Activated naive CD4-positive, alpha-beta T cell treated with anti-CD3 and anti-CD28 coated beads, Interleukin-2, amount 10 ng/mL, durations not matched to agents 7 days and 5 days (primary cell): Measurements from ENCODE around the gene JUND.
A peak's percentile ranks its signal among the peaks of the same experiment; 100 is the strongest.

Experiments
- CTCF ChIA-PET: fragments of 350-600 bp; sonication (Branson Sonifier 250); formaldehyde crosslinking; loops from one replicate; lab custom pipeline; 2021; ENCODE audit warnings: antibody characterized with exemption; lab: Charles Lee
- DNase-seq: peaks from one replicate; pipeline ENCODE4 v3.0.0-alpha.2; 2020
- H3K27ac Mint-ChIP-seq: one replicate; pipeline ENCODE4 v1.8.0; 2021; ENCODE audit warnings: mild to moderate bottlenecking, moderate library complexity, mixed read lengths
- H3K27me3 Mint-ChIP-seq: one replicate; pipeline ENCODE4 v1.8.0; 2021; ENCODE audit warnings: mild to moderate bottlenecking, mixed read lengths
- H3K36me3 Mint-ChIP-seq: one replicate; pipeline ENCODE4 v1.8.0; 2021; ENCODE audit warnings: mixed read lengths
- H3K4me1 Mint-ChIP-seq: one replicate; pipeline ENCODE4 v1.8.0; 2021; ENCODE audit warnings: mixed read lengths
- H3K4me3 Mint-ChIP-seq: one replicate; pipeline ENCODE4 v1.8.0; 2021; ENCODE audit warnings: mild to moderate bottlenecking, moderate library complexity, mixed read lengths
- H3K9me3 Mint-ChIP-seq: one replicate; pipeline ENCODE4 v1.8.0; 2021; ENCODE audit warnings: mixed read lengths

The JUND gene

GRCh38 chr19:18252370-18252717 is 29.1 kb downstream of the JUND start:
- Mint-ChIP-seq H3K27ac (no peak overlapping the region), H3K27me3 (peaks cover 65% of the 10 kb centered on the region), H3K4me3 (no peak overlapping the region), H3K36me3 (no peaks in the 10 kb centered on the region), H3K9me3 (no peaks in the 10 kb centered on the region), H3K4me1 (peaks cover 5% of the 10 kb centered on the region)
- no peak for DNase-seq
- CTCF ChIA-PET, result interaction anchor here (0.7 to 9.1 kb wide), 21 partner anchors 9 to 346 kb away, joined by 3 to 134 read pairs (median 4); partner anchors contain the start of genes MPV17L2 and RAB3A

GRCh38 chr19:18251587-18252369 is 29.6 kb downstream of the JUND start:
- CTCF ChIA-PET, result interaction anchor here (0.6 to 9.1 kb wide), 21 partner anchors 9 to 346 kb away, joined by 3 to 134 read pairs (median 5); partner anchors contain the start of genes MPV17L2 and RAB3A
- no peaks in the 10 kb centered on the region for H3K36me3 Mint-ChIP-seq
- DNase-seq, result peak; percentile 88

GRCh38 chr19:18249834-18250233 is 31.6 kb downstream of the JUND start:
- Mint-ChIP-seq H3K36me3 (no peaks in the 10 kb centered on the region), H3K27ac (no peak overlapping the region), H3K9me3 (no peaks in the 10 kb centered on the region), H3K4me1 (peaks cover 5% of the 10 kb centered on the region), H3K27me3 (peaks cover 45% of the 10 kb centered on the region), H3K4me3 (no peak overlapping the region)
- DNase-seq, result no peak
- CTCF ChIA-PET, result interaction anchor here (1.2 to 9.1 kb wide), 3 partner anchors 43 to 139 kb away, joined by 3 to 134 read pairs (median 3); partner anchors contain the start of gene RAB3A

More at GRCh38 chr19:18251587-18252369, 29.6 kb downstream of the JUND start:
- Mint-ChIP-seq H3K27ac (no peak overlapping the region), H3K27me3 (peaks cover 61% of the 10 kb centered on the region), H3K9me3 (no peaks in the 10 kb centered on the region), H3K4me1 (peaks cover 5% of the 10 kb centered on the region), H3K4me3 (no peak overlapping the region)

- no peaks in the 10 kb centered on the region for H3K9me3 Mint-ChIP-seq
- CTCF ChIA-PET, result interaction anchor here (1.2 to 2.4 kb wide), 2 partner anchors 9 to 37 kb away, joined by 4 to 8 read pairs; a partner anchor contains a TSS
- peaks cover 28% of the 10 kb centered on the region for H3K27me3 Mint-ChIP-seq
- no peaks in the 10 kb centered on the region for H3K36me3 Mint-ChIP-seq
- no peaks in the 10 kb centered on the region for H3K4me1 Mint-ChIP-seq
- H3K4me3 Mint-ChIP-seq, result no peak overlapping the region
- DNase-seq, result no peak
- H3K27ac Mint-ChIP-seq, result no peak overlapping the region
Measured at GRCh38 chr19:18245297-18245696, 36.1 kb downstream of the JUND start.

GRCh38 chr19:18239303-18239702 is 42.1 kb downstream of the JUND start:
- peaks cover 38% of the 10 kb centered on the region for H3K27me3 Mint-ChIP-seq
- no peak overlapping the region for H3K27ac Mint-ChIP-seq
- H3K36me3 Mint-ChIP-seq, result no peaks in the 10 kb centered on the region
- no peak overlapping the region for H3K4me3 Mint-ChIP-seq
- CTCF ChIA-PET, result interaction anchor here (1.2 to 3.3 kb wide), 4 partner anchors 13 to 172 kb away, joined by 3 to 10 read pairs (median 4); no protein-coding TSS in a partner anchor
- no peaks in the 10 kb centered on the region for H3K9me3 Mint-ChIP-seq
- no peaks in the 10 kb centered on the region for H3K4me1 Mint-ChIP-seq
- peak; percentile 49 for DNase-seq

- CTCF ChIA-PET, result no interaction called here
Measured at GRCh38 chr19:18234194-18234593, 47.2 kb downstream of the JUND start.

GRCh38 chr19:18233224-18233825 is 48.1 kb downstream of the JUND start:
- CTCF ChIA-PET, result interaction anchor here (0.5 to 1.4 kb wide), 6 partner anchors 8 to 278 kb away, joined by 3 to 8 read pairs (median 3); no protein-coding TSS in a partner anchor
- Mint-ChIP-seq H3K4me3 (no peak overlapping the region), H3K27me3 (peaks cover 67% of the 10 kb centered on the region), H3K4me1 (peaks cover 5% of the 10 kb centered on the region), H3K36me3 (no peaks in the 10 kb centered on the region), H3K9me3 (peaks cover 5% of the 10 kb centered on the region), H3K27ac (no peak overlapping the region)
- peak; percentile 81 for DNase-seq

More at GRCh38 chr19:18234194-18234593, 47.2 kb downstream of the JUND start:
- Mint-ChIP-seq H3K4me3 (no peak overlapping the region), H3K27ac (no peak overlapping the region), H3K9me3 (peaks cover 5% of the 10 kb centered on the region), H3K36me3 (no peaks in the 10 kb centered on the region), H3K27me3 (peaks cover 66% of the 10 kb centered on the region), H3K4me1 (peaks cover 5% of the 10 kb centered on the region)
- DNase-seq, result no peak

- H3K27ac Mint-ChIP-seq, result no peak overlapping the region
- no peaks in the 10 kb centered on the region for H3K36me3 Mint-ChIP-seq
- no peak for DNase-seq
- H3K4me3 Mint-ChIP-seq, result no peak overlapping the region
- peaks cover 71% of the 10 kb centered on the region for H3K27me3 Mint-ChIP-seq
- H3K9me3 Mint-ChIP-seq, result peaks cover 5% of the 10 kb centered on the region
- CTCF ChIA-PET, result interaction anchor here (0.5 to 1.4 kb wide), 6 partner anchors 8 to 278 kb away, joined by 3 to 8 read pairs (median 3); no protein-coding TSS in a partner anchor
- H3K4me1 Mint-ChIP-seq, result peaks cover 5% of the 10 kb centered on the region
Measured at GRCh38 chr19:18232540-18233223, 48.7 kb downstream of the JUND start.

GRCh38 chr19:18231775-18232174 is 49.6 kb downstream of the JUND start:
- H3K9me3 Mint-ChIP-seq, result peaks cover 5% of the 10 kb centered on the region
- no peaks in the 10 kb centered on the region for H3K36me3 Mint-ChIP-seq
- H3K4me1 Mint-ChIP-seq, result peaks cover 7% of the 10 kb centered on the region
- H3K27me3 Mint-ChIP-seq, result peaks cover 80% of the 10 kb centered on the region
- no peak overlapping the region for H3K27ac Mint-ChIP-seq
- no peak for DNase-seq
- no peak overlapping the region for H3K4me3 Mint-ChIP-seq
- CTCF ChIA-PET, result interaction anchor here (1.2 to 1.4 kb wide), 3 partner anchors 9 to 157 kb away, joined by 3 to 4 read pairs (median 4); no protein-coding TSS in a partner anchor

GRCh38 chr19:18230941-18231734 is 50.3 kb downstream of the JUND start:
- Mint-ChIP-seq H3K36me3 (no peaks in the 10 kb centered on the region), H3K4me3 (no peak overlapping the region), H3K4me1 (peaks cover 7% of the 10 kb centered on the region), H3K27ac (no peak overlapping the region), H3K27me3 (peaks cover 86% of the 10 kb centered on the region), H3K9me3 (peaks cover 5% of the 10 kb centered on the region)
- DNase-seq, result no peak
- CTCF ChIA-PET, result interaction anchor here (0.9 to 1.4 kb wide), 4 partner anchors 9 to 157 kb away, joined by 4 read pairs; no protein-coding TSS in a partner anchor

GRCh38 chr19:18229915-18230314 is 51.5 kb downstream of the JUND start:
- no peak overlapping the region for H3K4me3 Mint-ChIP-seq
- CTCF ChIA-PET, result interaction anchor here (0.8 to 0.9 kb wide), 2 partner anchors 8 to 99 kb away, joined by 4 read pairs; no protein-coding TSS in a partner anchor
- no peaks in the 10 kb centered on the region for H3K36me3 Mint-ChIP-seq
- H3K27me3 Mint-ChIP-seq, result peaks cover 90% of the 10 kb centered on the region
- H3K9me3 Mint-ChIP-seq, result peaks cover 5% of the 10 kb centered on the region
- H3K27ac Mint-ChIP-seq, result no peak overlapping the region
- no peak for DNase-seq
- H3K4me1 Mint-ChIP-seq, result peaks cover 16% of the 10 kb centered on the region
